T-helper 2 cell treated with Interferon-gamma antibody and Interleukin-4, amounts not matched to agents 100 ng/mL and 5 ng/mL, for 36 hours (primary cell): ENCODE measurements around the gene PALD1. TPM values are rescaled to one million over a fixed set of nuclear protein-coding genes. Genes with fewer than 3 reads are reported as not detected.

Experiments
- intact Hi-C: fragments of 100-400 bp; cut with micrococcal nuclease; formaldehyde crosslinking; loops from one replicate; pipeline ENCODE4 v1.15.1; 2023
- total RNA-seq: library from RNA; stranded (reverse); gene quantifications from 2 replicates; pipeline ENCODE4 v1.2.3, GENCODE V29; 2022

Gene PALD1
- total RNA-seq = 1.1 and 1.2 TPM in 2 replicates

- intact Hi-C loops = loop anchor here (5.0 to 10.0 kb wide), 2 partner anchors 96 to 406 kb away; partner anchors contain the start of genes LRRC20 and PCBD1
Measured at GRCh38 chr10:70478191-70479164, at the start of gene PALD1. Gene PALD1, plus strand, starts transcription at chr10:70478767. Its CDS starts 47,185 bp downstream, at chr10:70525952.

- intact Hi-C loops = no loop called here
Measured at GRCh38 chr10:70430493-70431445, 47.8 kb upstream of the PALD1 start.

GRCh38 chr10:70432101-70432500, 46.5 kb upstream of the PALD1 start:
- intact Hi-C loops = no loop called here

GRCh38 chr10:70432561-70433263, 45.9 kb upstream of the PALD1 start:
- intact Hi-C loops = no loop called here

GRCh38 chr10:70433581-70434280, 44.8 kb upstream of the PALD1 start:
- intact Hi-C loops = no loop called here

GRCh38 chr10:70435241-70436085, 43.1 kb upstream of the PALD1 start:
- intact Hi-C loops = no loop called here

GRCh38 chr10:70437721-70438120, 40.8 kb upstream of the PALD1 start:
- intact Hi-C loops = no loop called here

GRCh38 chr10:70440296-70441160, 38.0 kb upstream of the PALD1 start:
- intact Hi-C loops = no loop called here

GRCh38 chr10:70441161-70441894, 37.2 kb upstream of the PALD1 start, which contains the start of gene NODAL:
Gene NODAL, minus strand, starts transcription at chr10:70441681. Its CDS starts 14 bp downstream, at chr10:70441667.
- intact Hi-C loops = no loop called here

- intact Hi-C loops = no loop called here
Measured at GRCh38 chr10:70441895-70442309, 36.7 kb upstream of the PALD1 start.

GRCh38 chr10:70442332-70442988, 36.1 kb upstream of the PALD1 start:
- intact Hi-C loops = no loop called here

GRCh38 chr10:70444744-70445143, 33.8 kb upstream of the PALD1 start:
- intact Hi-C loops = no loop called here

- intact Hi-C loops = no loop called here
Measured at GRCh38 chr10:70445718-70446657, 32.6 kb upstream of the PALD1 start.

GRCh38 chr10:70448236-70448635, 30.3 kb upstream of the PALD1 start:
- intact Hi-C loops = no loop called here

GRCh38 chr10:70455213-70455630, 23.3 kb upstream of the PALD1 start:
- intact Hi-C loops = no loop called here

GRCh38 chr10:70456164-70456563, 22.4 kb upstream of the PALD1 start:
- intact Hi-C loops = no loop called here
